GM21360 (cell line): ENCODE results near the gene DIPK1A.
"Not testable (repeated sequence)": the region's sequence is repeated elsewhere in the genome, so short reads cannot be mapped to it uniquely, and the experiment has no call there.

Experiments used
- ATAC-seq: cut with Tn5 transposase; IDR thresholded peaks from one replicate; pipeline ENCODE4 v1.9.1; 2021; ENCODE audit warnings: mild to moderate bottlenecking, moderate library complexity; ENCODE audit not compliant: unreplicated experiment

DIPK1A gene

GRCh38 chr1:92980732-92981647, 19.7 kb upstream of the DIPK1A start:
- no peak for ATAC-seq

- ATAC-seq = peak; percentile 54
Observed at GRCh38 chr1:92975551-92976232, 14.4 kb upstream of the DIPK1A start.

GRCh38 chr1:92974112-92974511, 12.8 kb upstream of the DIPK1A start:
- not testable (repeated sequence) for ATAC-seq

- ATAC-seq = no peak
Observed at GRCh38 chr1:92973203-92973897, 12.1 kb upstream of the DIPK1A start.

GRCh38 chr1:92972409-92973129, 11.3 kb upstream of the DIPK1A start:
- ATAC-seq = no peak

GRCh38 chr1:92971932-92972331, 10.7 kb upstream of the DIPK1A start:
- not testable (repeated sequence) for ATAC-seq

GRCh38 chr1:92970990-92971689, 9.9 kb upstream of the DIPK1A start:
- no peak for ATAC-seq

- ATAC-seq = no peak
Observed at GRCh38 chr1:92969517-92969916, 8.3 kb upstream of the DIPK1A start.

GRCh38 chr1:92968138-92969032, 7.1 kb upstream of the DIPK1A start:
- ATAC-seq = no peak

- no peak for ATAC-seq
Observed at GRCh38 chr1:92964998-92965397, 3.7 kb upstream of the DIPK1A start.

GRCh38 chr1:92964316-92964715, 3.1 kb upstream of the DIPK1A start:
- no peak for ATAC-seq

GRCh38 chr1:92961896-92962752, 862 bp upstream of the DIPK1A start:
- peak; percentile 56 for ATAC-seq

GRCh38 chr1:92960395-92961130, 699 bp downstream of the DIPK1A start:
- peak; percentile 28 for ATAC-seq

- ATAC-seq = no peak
Observed at GRCh38 chr1:92958203-92958970, 2.9 kb downstream of the DIPK1A start.

GRCh38 chr1:92957030-92957734, 4.1 kb downstream of the DIPK1A start:
- peak; percentile 19 for ATAC-seq
